G401.6 (cell line): ENCODE results near the gene HDDC3.
"Not testable (repeated sequence)": the region's sequence is repeated elsewhere in the genome, so short reads cannot be mapped to it uniquely, and the experiment has no call there.

Experiments used
- FAIRE-seq: peaks from 2 replicates; lab custom pipeline; 2012; peaks lifted over from hg19 to GRCh38; lab: Jason Lieb, UNC

HDDC3 gene

DNA sequence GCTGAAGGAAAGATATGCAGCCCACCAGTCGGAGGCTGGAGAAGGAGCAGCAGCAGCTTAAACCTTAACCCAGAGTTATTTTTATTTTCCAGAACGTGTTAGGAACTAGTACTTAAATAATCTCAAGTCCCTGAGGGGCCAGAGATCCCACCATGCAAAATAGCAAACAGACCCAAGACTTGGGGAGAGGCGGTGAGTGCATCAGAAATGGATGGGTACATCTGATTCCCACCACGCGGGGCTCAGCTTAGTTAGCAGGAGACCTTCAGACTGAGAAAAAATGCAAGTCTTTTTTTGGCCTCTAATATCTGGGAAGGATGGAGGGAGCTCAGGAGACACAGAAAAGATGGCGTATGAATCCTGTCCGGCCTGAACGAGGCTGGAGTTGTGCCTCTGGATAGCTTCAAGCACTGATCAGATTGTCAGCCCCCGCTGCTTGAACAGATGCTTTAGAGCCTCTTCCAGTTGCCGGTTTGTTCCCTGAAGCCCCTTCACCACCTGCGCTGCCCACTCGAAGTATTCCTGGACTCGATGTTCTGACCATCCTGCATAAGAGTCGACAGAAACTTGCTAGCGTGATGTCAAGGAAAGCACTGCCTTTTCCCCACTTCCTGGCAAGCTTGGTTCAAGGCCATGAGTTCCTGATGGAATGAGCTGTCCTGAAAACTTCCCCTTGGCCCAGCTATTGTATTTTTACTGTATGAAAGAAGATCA lies 1.3 kb downstream of the HDDC3 start:
- no peak for FAIRE-seq

DNA sequence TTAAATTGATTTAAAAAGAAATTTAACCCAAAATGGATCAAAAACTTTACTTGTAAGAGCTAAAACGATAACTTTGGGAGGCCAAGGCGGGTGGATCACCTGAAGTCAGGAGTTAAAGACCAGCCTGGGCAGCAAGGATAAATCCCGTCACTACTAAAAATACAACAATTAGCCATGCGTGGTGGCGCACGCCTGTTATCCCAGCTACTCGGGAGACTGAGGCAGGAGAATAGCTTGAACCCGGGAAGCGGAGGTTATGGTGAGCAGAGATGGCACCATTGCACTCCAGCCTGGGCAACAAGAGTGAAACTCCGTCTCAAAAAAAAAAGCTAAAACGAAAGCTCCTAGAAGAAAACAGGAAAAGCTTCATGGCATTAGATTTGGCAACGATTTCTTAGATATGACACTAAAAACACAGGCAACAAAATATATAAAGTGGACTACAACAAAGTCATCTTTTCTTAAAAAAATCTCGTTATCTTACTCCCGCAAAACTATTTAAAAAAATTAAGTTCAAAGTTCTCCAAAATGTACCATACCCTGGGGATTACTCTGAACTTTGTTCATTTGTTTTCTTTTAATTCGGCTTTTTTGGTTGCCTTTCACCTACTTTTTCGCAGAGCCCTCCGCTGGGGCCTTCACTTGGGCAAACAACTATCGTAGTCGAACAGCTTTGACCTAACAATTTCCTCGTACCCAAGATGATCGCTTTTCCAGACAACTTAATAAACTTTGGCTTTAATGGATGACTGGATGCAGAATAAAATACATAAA lies 2.9 kb downstream of the HDDC3 start:
- no peak for FAIRE-seq

DNA sequence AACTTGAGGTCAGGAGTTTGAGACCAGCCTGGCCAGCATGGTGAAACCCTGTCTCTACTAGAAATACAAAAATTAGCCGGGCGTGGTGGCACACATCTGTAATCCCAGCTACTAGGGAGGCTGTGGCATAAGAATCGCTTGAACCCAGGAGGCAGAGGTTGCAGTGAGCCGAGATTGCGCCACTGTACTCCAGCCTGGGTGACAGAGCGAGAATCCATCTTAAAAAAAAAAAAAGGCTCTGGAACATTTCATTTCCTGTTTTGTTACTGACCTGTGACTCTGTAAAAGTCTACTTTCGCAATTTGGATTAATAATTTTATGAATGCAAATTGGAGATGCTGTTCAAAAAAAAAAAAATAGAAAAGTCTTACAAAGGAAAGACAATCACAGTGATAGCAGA lies 4.2 kb downstream of the HDDC3 start:
- FAIRE-seq, result not testable (repeated sequence)

DNA sequence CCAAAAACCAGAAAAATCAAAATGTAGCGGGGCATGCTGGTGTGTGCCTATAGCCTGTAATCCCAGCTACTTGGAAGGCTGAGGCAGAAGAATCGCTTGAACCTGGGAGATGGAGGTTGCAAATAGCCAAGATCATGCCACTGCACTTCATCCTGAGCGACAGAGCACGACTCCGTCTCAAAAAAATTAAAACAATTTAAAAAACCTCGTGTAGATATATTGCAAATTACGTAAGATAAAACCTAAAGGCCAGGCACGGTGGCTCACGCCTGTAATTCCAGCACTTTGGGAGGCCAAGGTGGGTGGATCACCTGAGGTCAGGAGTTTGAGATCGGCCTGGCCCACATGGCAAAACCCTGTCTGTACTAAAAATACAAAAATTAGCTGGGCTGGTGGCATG lies 5.6 kb downstream of the HDDC3 start:
- not testable (repeated sequence) for FAIRE-seq

DNA sequence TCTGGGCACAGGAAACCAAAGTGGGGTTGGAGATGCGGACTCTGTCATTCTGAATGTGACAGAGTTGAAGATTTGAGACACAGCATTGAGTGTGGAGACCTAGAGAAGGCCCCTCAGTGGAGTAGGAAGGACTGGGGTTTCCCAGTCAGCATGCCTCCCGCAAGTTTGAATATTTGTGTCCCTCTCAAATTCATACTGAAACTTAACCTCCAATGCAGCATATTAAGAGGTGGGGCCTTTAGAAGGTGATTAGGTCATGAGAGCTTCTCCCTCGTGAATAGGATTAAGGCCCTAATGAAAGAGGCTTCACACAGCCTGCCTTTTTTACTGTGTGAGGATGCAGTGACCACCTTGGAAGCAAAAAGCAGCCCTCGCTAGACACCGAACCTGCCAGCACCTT lies 8.0 kb downstream of the HDDC3 start:
- FAIRE-seq, result no peak

DNA sequence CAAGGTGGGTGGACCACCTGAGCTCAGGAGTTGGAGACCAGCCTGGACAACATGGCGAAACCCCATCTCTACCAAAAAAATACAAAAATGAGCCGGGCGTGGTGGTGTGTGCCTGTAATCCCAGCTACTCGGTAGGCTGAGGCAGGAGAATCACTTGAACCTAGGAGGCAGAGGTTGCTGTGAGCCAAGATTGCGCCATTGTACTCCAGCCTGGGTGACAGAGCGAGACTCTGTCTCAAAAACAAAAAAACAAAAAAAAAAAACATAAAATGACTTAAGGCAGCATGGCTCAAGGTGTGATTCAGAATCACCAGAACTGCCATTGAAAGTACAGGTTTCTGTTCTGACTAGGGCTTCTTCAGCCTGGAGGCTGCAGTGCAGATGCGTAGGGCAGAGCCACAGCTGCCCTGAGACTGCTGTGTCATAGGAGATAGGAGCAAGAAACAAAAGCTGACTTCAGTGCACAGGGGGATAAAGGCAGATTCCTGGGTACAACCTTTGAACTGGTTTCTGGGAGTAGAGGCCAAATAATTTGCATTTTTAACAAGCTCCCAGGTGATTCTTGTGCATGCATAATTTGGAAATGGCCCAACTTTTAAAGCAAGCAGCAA lies 9.5 kb downstream of the HDDC3 start:
- not testable (repeated sequence) for FAIRE-seq

DNA sequence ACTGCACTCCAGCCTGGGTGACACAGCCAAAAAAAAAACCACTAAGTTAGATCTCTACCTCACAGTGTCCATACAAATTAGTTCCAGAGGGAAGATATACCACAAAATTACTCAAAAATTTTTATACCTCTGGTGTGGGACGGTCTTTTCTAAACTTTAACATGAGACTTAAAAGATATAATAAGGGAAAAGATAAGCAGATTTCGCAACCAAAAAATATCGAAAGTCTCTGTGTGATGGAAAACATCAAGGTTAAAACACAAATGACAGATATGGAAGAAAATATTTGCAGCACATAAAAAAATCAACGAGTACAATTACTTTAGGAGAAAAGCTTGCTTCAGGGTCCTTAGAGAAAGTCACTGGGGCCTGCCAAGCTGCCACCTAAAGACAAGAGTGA lies 10.5 kb downstream of the HDDC3 start:
- no peak for FAIRE-seq

DNA sequence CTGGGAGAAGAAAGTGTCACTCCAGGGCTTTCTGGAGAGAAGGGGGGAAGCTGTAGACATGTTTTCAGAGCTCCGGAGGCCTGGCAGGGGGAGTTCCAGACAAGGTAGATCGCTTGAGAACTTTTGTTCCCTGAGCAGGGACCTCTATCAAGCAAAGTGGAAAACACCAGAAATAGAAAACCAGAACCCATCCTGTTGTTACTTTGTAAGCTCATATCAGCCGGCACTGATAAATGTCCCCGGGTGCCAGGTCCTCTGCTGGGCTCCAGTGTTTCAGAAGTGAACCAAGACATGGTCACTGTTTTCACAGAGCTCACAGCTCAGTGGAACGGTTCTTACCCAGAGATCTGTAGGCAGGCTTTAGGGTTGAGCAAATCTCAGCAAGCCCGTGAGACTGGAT lies 13.5 kb downstream of the HDDC3 start:
- FAIRE-seq, result no peak

DNA sequence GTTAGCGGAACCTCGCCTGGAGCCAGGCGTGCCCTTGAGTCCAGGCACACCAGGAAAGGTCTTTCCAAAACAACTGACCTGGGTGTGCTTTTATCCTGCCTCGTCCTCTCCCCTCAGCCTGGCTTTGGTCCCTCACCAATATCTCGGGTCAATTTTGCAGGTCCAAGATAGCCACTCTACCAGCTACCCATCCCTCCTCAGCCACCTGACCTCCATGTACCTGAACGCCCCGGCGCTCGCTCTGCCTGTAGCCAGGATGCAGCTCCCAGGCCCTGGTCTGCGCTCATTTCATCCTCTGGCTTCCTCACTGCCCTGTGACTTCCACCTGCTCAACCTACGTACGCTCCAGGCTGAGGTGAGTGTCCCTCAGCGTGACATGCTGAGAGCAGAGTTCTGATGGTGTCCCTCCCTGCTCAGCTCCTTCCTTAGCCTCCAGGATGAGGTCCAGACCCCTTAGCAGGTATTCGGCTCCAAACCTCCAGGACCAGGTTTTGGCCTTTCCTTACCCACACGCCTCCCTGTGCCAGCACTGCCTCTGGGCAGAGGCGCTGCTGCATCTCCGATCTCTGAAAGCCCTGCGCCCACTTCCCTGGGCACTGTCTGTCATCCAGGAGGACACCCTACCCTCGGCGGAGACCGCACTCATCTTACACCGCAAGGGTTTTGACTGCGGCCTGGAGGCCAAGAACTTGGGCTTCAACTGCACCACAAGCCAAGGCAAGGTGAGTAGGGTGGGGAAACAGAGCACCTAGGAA lies 14.1 kb downstream of the HDDC3 start:
- FAIRE-seq, result no peak

DNA sequence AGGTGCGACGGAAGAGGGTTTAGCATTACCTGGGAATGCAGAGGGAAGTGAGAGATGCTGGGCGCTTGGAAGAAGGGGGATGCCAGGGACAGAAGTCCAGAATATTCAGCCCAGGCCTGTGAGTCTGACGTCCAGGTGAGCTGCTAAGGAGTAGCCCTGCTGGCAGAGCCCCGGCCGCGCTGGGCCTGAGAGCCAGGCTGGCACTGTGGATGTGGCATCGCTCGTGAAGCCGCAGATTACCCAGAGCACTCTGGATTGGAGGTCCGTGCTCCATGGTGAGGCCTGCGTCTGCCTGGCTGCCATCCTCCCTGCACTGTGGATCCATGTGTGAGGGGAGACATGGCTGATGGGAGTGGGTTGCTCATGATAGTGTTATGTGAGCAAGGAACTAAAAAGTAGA lies 14.8 kb downstream of the HDDC3 start:
- no peak for FAIRE-seq

DNA sequence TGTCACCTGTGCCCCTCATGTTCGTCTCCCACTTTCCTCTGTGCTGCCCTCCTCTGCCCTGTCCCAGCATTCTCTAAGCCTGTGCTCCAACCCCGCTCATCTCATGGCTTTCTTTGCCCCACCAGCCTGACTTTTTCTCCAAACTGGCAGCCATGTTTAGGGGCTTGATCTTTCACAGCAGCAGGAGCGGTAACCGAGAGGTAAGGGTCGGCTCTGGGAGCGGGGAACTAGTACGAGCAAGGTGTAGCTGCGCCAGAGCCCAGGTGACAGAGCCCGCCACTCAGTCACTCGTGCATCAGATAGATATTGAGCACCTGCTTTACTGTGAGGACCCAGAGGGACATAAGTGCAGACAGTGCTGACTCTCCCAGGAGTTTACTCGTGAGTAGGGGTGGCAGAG lies 15.9 kb downstream of the HDDC3 start:
- no peak for FAIRE-seq

DNA sequence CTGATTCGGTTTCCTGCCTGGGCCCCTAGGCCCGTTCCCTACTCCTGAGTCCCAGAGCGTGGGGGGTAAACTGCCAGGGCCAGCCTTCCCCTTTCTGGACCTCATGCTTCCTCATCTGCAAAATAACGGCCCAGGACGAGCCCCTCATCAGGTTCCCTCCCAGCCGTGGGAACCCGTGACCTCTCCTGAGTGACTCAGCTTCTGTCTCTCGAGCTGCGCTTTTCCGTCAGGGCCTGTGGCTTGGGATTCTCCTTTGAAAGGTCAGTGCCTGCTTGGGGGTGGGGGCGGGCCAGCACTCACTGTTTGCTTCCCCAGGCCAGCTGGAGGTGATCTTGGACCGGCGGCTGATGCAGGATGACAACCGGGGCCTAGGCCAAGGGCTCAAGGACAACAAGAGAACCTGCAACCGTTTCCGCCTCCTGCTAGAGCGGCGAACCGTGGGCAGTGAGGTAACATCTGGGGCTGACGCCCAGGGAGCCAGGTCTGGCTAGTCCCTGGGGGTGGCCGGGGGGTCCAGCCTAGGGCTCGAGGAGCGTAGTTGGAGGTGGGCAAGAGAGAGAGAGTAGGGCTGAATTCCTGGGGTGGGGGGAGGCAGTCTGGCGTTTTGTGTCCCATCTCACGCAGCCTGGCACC lies 16.4 kb downstream of the HDDC3 start:
- no peak for FAIRE-seq

DNA sequence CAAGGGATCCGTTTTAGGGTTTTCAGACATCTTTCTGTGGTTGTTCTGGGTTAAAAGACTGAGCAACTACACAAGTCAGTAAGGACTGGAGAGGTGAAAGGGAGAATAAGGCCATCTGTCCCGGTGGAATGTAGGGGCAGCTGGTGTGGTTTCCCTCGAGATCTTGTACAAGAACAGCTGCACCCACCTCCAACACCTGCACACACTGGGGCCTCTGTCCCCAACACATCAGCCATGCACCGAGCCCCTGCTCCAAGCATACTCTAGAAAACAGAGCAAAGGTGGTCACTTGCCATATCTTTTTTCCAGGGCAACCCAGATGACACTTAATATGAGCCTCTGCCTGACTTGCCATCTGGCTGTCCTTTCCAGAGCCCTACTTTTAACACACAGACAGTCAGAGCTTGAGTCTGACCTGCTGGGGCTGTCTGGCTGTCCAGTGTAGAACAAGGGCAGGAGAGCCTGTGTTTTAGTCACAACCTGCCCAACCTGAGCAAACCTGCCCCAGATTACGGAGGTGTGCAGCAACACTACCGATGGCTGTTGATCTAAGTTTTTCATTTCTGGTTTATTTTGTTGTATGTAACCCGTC lies 17.0 kb downstream of the HDDC3 start:
- FAIRE-seq, result no peak

DNA sequence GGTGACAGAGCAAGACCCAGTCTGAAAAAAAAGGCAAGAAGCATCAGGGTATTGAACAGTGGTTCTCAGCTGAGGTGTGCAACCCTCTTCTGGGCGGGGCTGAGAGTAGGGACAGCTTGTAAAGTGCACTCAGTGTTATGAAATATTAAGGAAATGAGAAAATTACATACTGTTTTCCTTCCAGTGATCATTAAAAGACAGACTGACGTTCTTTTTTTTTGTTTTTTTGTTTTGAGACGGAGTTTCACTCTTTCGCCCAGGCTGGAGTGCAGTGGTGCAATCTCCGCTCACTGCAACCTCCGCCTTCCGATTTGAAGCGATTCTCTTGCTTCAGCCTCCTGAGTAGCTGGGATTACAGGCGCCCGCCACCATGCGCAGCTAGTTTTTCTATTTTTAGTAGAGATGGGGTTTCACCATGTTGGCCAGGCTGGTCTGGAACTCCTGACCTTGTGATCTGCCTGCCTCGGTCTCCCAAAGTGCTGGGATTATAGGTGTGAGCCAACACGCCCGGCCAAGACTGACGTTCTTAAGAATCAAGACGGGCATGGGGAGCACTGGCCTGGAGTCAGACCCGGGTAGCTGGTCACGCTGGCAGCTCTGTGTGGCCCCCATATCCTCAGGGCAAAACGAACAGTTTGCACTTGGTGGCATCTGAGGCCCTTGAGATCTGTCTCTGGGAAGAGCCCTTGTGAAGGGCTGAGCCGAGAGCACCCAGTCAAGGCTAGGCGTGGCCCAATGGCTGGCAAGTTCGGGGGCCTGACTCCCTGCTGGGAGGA lies 17.9 kb downstream of the HDDC3 start:
- no peak for FAIRE-seq

DNA sequence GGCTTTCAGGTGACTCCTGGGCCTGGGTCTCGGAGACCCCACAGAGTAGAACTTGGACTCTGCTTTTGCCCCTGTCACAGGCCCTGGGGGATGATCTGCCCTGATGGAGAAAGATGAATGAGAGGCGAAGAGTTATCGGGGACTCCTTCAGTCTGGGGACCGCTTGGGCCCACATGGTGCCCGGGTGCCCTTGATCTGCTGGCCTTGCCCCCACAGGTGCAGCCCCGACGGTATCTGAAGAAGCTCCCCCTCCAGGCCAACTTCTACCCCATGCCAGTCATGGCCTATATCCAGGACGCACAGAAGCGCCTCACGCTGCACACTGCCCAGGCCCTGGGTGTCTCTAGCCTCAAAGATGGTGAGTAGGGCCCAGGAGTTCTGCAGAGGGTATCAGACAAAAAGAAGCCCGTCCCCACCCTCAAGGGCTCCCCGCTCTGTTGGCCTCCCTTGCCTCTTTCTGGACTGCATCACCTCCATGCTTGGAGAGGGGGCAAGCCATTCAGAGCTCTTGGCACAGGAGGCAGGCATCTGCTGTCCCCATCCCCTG lies 18.9 kb downstream of the HDDC3 start:
- FAIRE-seq, result no peak

DNA sequence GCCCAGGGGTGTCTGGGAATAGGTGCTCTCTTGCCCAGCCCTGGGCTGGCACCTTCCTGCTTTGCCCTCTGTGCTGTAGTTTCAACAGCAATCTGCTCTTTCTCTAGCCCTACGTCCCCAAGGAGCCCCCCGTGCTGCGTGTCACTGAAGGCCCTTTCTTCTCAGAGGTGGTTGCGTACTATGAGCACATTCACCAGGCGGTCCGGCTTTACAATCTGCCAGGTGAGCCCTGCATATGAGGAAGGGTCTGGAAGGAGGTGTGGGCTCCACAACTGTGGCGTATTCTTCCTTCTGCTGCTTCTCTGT lies 19.6 kb downstream of the HDDC3 start:
- no peak for FAIRE-seq

DNA sequence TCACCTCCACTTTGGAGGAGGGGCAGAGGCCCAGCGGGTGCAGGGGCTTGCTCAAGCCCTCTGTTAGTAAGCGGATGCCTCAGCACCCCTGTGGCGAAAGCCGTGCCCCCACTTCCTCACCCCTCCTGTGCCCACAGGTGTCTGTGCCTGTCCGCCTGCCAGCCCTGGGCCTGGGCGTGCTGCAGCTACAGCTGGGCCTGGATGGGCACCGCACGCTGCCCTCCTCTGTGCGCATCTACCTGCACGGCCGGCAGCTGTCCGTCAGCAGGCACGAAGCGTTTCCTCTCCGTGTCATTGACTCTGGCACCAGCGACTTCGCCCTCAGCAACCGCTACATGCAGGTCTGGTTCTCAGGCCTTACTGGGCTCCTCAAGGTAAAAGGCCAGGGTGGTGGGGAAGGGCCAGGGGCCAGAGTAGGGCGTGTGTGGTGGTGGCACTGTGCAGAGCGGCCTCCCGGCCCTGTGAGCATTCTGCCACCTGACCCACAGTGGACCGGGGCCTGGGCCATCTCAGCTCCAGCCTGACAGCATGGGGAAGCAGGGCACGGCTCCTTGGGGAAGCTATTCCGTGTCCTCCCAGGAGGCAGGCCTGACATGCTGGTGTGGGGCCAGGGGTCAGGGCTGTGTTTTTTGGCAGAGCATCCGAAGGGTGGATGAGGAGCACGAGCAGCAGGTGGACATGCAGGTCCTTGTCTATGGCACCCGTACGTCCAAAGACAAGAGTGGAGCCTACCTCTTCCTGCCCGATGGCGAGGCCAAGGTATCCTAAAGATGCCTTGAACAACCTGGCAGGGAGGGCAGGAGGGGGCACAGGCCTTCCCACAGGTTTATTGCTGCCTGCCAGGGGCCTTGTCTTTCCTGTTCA lies 20.2 kb downstream of the HDDC3 start:
- FAIRE-seq, result no peak

DNA sequence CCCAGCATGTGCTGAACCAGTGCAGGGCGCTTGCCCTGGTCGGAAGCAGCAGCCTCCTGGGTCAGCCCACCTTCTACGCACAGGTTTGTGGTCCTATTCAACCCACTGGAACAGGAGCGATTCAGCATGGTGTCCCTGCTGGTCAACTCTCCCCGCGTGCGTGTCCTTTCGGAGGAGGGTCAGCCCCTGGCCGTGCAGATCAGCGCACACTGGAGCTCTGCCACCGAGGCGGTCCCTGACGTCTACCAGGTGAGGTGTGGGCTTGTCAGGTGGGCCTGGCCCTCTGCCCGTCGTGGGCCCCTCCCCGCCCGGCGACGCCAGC lies 21.1 kb downstream of the HDDC3 start:
- no peak for FAIRE-seq

DNA sequence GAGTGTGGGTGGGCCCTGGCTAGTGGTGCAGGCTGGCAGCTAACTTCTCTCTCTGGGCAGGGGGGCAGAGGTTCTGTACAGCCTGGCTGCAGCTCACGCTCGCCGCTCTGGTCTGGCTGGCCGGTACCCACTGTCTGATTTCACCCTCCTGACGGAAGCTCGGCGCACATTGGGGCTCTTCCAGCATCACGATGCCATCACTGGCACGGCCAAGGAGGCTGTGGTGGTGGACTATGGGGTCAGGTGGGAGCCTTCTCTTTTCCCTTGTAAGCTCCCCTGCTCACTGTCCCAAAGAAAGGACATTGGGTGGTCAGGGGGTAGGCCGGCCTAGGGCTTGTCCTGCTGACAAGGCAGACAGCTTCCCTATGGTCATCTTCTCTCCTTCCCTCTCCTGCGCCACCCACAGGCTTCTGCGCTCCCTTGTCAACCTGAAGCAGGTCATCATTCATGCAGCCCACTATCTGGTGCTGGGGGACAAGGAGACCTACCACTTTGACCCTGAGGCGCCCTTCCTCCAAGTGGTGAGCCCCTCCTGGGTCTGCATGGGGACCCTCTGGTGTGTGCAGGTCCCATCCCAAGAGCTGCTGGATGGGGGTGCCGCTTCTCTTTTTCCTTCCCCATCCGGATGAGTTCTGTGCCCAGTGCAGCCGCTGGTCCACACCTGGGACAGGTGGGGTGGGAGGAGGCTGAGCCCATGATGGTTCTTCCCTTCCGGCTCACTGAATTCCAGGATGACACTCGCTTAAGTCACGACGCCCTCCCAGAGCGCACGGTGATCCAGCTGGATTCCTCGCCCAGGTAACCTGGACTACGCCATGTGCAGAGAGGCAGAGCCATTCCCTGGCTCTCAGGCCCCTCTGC lies 21.7 kb downstream of the HDDC3 start:
- FAIRE-seq, result no peak
